Loucy (cell line): Measurements from ENCODE around the gene NOXA1.

ENCODE experiments used
- CTCF ChIP-seq: fragments of 200-600 bp; sonication (generic); conservative IDR thresholded peaks from 2 replicates; pipeline ENCODE4 v1.5.1; 2014; ENCODE audit warnings: mild to moderate bottlenecking, antibody characterized with exemption, low read length
- EZH2phosphoT487 ChIP-seq: fragments of 200-600 bp; IDR thresholded peaks from 2 replicates; pipeline ENCODE4 v1.6.1; 2018; ENCODE audit warnings: antibody characterized with exemption, mild to moderate bottlenecking, moderate library complexity, borderline replicate concordance

- TF ChIP-seq CTCF (no peak), EZH2phosphoT487 (no peak)
Observed at GRCh38 chr9:137390553-137391410, 32.4 kb upstream of the NOXA1 start.
